NCI-H1105 treated with DMSO at 0.1 percent for 48 hours (cell line): ENCODE measurements around the gene TTC9.

Experiments
- DNase-seq: peaks from one replicate; lab custom pipeline; 2025; lab: John Stamatoyannopoulos, UW

Gene TTC9

GRCh38 chr14:70641548-70642302 is at the start of gene TTC9:
Gene TTC9 (plus strand): TSS chr14:70641916. CDS start chr14:70642130, 214 bp downstream.
- DNase-seq, result peak; percentile 56

- no peak for DNase-seq
These were observed 47.3 kb upstream of the TTC9 start for GRCh38 chr14:70594461-70594860.

- DNase-seq, result no peak
These were observed 46.1 kb upstream of the TTC9 start for GRCh38 chr14:70595443-70596185.

DNA sequence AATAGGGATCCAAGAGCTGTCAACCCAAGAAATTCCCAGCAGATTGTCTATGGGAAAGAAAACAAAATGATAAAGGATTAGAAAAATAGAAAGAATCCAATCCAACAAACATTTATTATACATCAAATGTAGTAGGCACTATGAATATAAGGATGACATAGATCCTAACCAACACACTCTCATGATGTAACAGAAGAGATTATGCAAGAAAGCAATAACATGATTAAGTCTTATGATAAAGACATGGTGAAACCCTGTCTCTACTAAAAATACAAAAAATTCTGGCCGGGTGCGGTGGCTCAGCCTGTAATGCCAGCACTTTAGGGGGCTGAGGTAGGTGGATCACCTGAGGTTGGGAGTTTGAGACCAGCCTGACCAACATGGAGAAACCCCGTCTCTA is 44.0 kb upstream of the TTC9 start:
- DNase-seq, result no peak

GRCh38 chr14:70599345-70599744 is 42.4 kb upstream of the TTC9 start:
- DNase-seq, result no peak

- peak; percentile 94 for DNase-seq
These were observed 41.1 kb upstream of the TTC9 start, which contains the start of gene MED6 for GRCh38 chr14:70600382-70601157. Gene MED6 (minus strand): TSS chr14:70600655. CDS start chr14:70600637, 18 bp downstream.

GRCh38 chr14:70601162-70601561 is 40.6 kb upstream of the TTC9 start:
- no peak for DNase-seq

- no peak for DNase-seq
These were observed 39.5 kb upstream of the TTC9 start for GRCh38 chr14:70602254-70602653.

GRCh38 chr14:70611216-70611615 is 30.5 kb upstream of the TTC9 start:
- DNase-seq, result no peak

DNA sequence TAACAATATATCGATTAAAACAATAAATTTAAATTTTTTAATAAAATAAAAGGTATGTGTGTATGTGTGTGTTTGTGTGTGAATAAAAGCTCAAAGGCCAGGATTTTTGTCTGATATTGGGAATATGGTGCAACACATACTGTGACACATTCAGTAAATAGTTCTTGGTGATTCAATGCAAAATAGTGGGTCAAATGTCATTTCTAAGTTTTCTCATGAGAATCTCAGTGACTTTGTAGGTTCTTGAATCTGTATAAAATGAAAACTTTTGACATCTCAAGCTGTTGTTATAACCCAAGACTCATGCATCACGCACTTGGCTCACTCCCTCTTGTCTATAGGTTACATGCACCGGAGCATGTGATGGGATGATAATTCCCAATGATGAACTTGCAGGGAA is 25.1 kb upstream of the TTC9 start:
- no peak for DNase-seq

DNA sequence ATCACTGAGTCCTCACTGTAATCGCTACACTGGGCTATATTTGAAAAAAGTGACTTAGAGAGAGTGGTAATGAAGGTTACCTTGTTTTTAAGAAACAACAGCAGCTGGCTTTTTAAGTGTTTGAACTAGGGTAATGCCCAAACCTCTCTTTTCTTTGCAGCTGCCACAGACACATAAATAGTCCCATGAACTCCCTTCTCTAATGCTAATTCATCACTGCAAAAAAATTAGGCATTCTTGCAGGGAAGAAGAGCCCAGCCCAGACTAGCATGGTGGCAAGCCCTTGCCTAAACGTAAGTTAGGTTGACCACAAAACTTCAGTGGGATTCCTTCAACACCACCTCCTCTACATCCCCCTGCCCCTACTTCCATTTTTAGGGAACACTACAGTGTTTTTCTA is 23.4 kb upstream of the TTC9 start:
- DNase-seq, result no peak

- DNase-seq, result no peak
These were observed 22.0 kb upstream of the TTC9 start for GRCh38 chr14:70619708-70620107.

DNA sequence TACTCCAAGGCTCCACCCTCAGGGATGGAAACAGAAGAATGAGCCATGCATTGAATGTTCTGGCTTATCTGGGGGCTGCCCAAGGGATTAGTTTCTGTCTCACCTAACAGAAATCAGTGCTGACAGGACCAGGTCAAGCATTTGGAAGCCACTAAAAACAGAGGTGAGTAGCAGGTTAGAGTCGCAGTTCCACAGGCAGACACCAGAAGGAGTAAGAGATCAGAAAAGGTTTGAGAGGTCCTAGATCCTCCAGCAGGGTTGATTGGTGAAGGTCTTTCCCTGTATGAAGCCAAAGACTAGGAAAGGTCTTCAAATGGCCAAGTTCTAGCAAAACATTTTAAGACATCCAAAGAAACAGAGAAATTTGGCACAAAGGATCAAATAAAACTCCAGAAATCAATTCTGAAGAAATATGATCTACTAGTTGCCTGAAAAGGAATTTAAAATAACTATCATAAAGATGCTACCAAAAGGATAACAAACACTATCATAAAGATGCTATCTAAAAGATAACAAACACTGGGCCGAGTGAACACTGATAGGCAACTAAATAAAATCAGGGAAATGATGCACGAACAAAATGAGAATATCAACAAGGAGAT is 19.5 kb upstream of the TTC9 start:
- peak; percentile 61 for DNase-seq

DNA sequence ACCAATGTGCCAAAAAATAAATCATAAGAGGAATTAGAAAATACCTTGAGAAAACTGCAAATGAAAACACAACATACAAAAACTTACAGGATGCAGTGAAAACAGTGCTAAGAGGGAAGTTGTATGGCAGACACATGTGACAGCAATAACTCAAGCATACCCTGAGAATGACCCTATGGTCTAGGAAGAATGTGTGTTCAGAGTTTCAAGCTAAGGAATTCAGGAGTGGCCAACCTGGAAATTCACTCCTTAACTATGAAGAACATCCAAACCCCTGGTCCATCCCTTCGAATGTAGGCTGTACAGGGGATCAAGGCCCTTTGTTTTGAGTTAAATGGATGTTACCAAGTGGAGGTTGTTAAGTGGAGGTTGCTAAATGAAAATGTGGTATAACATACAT is 16.7 kb upstream of the TTC9 start:
- DNase-seq, result no peak

DNA sequence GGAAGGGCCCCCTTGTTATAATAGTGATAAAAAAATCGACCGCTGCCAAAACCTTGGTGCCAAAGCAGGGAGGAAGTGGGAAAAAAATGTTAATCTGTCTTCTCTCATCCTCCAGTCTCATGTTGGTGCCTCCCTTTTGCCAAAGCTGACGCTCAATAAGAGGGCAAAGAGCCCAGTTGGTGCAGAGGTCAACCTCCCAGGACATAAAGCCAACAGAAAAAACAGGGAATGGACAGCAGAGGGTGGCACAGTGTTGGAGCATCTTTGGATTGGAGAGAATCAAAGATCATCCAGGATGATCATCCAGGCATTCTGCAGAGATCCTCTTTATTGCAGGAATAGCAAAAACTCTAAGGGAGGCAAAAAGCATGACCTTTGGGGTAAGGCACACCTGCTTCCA is 9.8 kb upstream of the TTC9 start:
- DNase-seq, result no peak

DNA sequence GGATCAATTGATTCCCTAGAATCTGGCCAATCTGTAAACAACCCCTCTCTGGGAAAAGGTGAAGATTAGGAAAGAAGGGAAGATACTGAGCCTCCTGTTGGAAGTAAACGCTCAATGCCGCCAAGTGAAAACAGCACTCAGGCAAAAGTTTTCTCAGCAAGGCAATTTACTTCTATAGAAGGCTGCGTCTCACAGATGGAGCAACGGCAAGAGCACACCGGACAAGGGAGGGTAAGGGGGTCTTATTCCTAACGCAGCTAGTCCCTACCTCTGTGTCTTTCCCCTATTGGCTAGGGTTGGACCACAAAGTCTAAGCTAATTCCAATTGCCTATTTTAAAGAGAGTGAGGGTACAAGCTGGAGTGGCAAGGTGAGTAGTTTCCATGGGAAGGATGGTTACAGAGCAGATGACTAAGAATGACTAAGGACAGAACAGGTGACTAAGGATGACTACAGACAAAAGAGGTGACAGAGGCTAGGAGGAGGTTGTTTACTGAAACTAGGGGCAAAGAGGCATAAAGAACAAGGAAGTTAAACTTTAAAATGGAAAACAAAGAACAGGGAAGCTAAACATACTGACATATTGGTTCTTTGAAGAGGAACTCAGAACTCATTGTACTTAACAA is 5.6 kb upstream of the TTC9 start:
- DNase-seq, result no peak

DNA sequence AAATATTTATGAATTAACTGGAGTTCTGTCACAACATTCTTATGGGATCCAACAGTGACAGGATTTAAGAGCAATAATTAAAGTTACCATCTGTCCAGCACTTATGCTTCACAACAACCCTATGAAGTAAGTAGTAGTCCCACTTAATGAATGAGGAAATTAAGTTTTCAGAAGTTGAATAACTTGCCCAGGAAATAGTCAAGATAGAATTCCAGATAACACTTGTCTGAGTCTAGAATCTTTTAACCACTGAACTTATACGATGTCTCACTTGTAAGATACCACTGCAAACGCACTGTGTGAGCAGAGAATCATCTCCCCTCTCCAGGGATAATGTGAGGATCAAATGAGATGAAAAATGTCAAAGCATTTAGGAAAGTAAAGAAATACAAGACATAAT is 3.3 kb upstream of the TTC9 start:
- DNase-seq, result no peak

DNA sequence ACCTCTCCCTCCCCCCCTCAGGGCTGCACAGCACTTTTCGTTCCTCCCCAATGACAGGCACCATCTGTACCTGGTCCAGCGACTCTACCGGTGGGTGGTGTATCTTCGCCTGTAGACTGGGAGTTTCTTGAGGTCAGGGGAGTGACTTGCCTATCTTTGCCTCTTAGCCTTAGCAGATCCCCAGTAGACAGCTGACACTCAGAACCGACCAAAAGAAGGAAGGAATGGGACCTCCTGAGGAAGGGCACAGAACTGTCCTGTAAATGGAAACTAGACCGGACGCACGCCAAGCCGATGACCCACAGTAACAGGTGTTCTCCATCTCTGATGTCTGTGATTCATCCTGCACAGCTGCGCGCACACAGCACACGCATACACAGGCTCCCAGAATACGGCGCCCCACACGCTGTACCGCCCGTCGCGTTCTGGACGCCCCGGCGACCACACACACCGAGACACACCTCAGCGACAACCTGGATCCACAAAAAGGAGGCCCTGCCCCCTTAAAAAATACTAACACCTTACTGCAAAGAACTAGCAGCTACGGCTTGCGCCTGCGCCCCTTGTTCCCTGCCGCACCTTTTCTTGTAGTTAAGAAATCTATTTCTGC is 673 bp upstream of the TTC9 start:
- peak; percentile 56 for DNase-seq

- peak; percentile 52 for DNase-seq
These were observed 853 bp downstream of the TTC9 start for GRCh38 chr14:70642303-70643235.

- DNase-seq, result no peak
These were observed 2.3 kb downstream of the TTC9 start for GRCh38 chr14:70643967-70644366.
